Adrenal gland (tissue), 12 donors: ENCODE measurements around the gene CREB3L1. TPM values are rescaled to one million over a fixed set of nuclear protein-coding genes. Genes with fewer than 3 reads are reported as not detected.
A peak's percentile ranks its signal among the peaks of the same experiment; 100 is the strongest.

ENCODE experiments used
- DNase-seq, 7 donors: peaks; one replicate each; pipeline ENCODE4 v3.0.0-alpha.2; 2019 to 2020
- H3K27ac ChIP-seq, 5 donors: fragments of 200-600 bp; sonication (generic) in 4 of 5; 1 replicate in 3 of 5; 2 replicates in 2 of 5; pipeline versions ENCODE4 v1.5.1 to v1.8.0; 2016 to 2020; ENCODE audit warnings: mild to moderate bottlenecking in 1 of 5
- H3K27me3 ChIP-seq: fragments of 200-600 bp; 2 replicates; pipeline ENCODE4 v1.8.0; 2021
- H3K36me3 ChIP-seq, 2 donors: fragments of 200-600 bp; replicated peaks in 1 of 2; 1 replicate in 1 of 2; 2 replicates in 1 of 2; pipeline versions ENCODE4 v1.5.1 to v1.8.0; 2018 to 2022
- H3K4me1 ChIP-seq, 2 donors: fragments of 200-600 bp; replicated peaks in 1 of 2; 1 replicate in 1 of 2; 2 replicates in 1 of 2; pipeline versions ENCODE4 v1.5.1 to v1.8.0; 2018 to 2021
- H3K4me3 ChIP-seq, 4 donors: fragments of 200-600 bp; sonication (generic) in 3 of 4; one replicate each; pipeline ENCODE4 v1.5.1; 2016 to 2018
- H3K9me3 ChIP-seq, 3 donors: fragments of 200-600 bp; sonication (generic) in 1 of 3; replicated peaks in 1 of 3; 1 replicate in 2 of 3; 2 replicates in 1 of 3; pipeline versions ENCODE4 v1.5.1 to v1.8.0; 2016 to 2021
- POLR2A ChIP-seq, 2 donors: fragments of 450-650 bp; IDR thresholded peaks; one replicate each; pipeline ENCODE4 v1.6.1; 2017; ENCODE audit warnings: antibody characterized with exemption in 2 of 2, mild to moderate bottlenecking in 2 of 2, moderate library complexity in 1 of 2
- WGBS, 4 donors: extraction: QIAGEN DNeasy Blood & Tissue Kit in 2 of 4; methylation state at CpG; one replicate each; pipeline versions ENCODE4 v1.1.5 to v1.1.7; 2013 to 2017; 5-methylcytosine and 5-hydroxymethylcytosine counted together
- intact Hi-C, 2 donors: fragments of 100-400 bp; cut with DNase I; formaldehyde crosslinking; loops; one replicate each; pipeline versions ENCODE4 v1.14.1 to v1.15.0; 2022 to 2023
- polyA plus RNA-seq, 3 donors: library from polyadenylated mRNA; stranded (reverse); fragments of 200-250 nt in 2 of 3; fragments of 350-450 nt in 1 of 3; fragmentation: Illumina TruSeq in 1 of 3; extraction: RNeasy Lipid Tissue Mini Kit (QIAGEN cat#74804) in 1 of 3; gene quantifications; one replicate each; pipeline ENCODE4 v1.2.3, GENCODE V29; 2013 to 2014
- total RNA-seq, 9 donors: library from RNA; depleted of rRNA in 4 of 9; stranded (reverse); fragments of >200 nt in 4 of 9; fragments of 120-200 nt in 1 of 9; fragmentation: NEBNext Ultra II Directional in 1 of 9; extraction: Animal tissue kit (Norgen Biotek cat#: 25700) in 1 of 9; gene quantifications; one replicate each; pipeline versions ENCODE4 v1.1.0 to v1.2.4, GENCODE V29; 2013 to 2023
- TF ChIP-seq, protein P1 (sequence below), 6 experiments: fragments of 450-650 bp in 4 of 6; fragments of 200-600 bp in 2 of 6; sonication (generic) in 1 of 6; IDR thresholded peaks; 1 replicate in 5 of 6; 2 replicates in 1 of 6; pipeline versions ENCODE4 v1.5.1 to v1.8.0; 2016 to 2021; ENCODE audit warnings: antibody characterized with exemption in 6 of 6, mild to moderate bottlenecking in 2 of 6, moderate library complexity in 1 of 6
- donor health status: healthy with polysubstance abuse.
- donor health status: Bipolar disorder and iron deficiency.
- donor health status: DM: yes; HTN: yes; CAD: no.
- donor health status: DM: no; HTN: no; CAD: no.
- donor health status: DM: no; HTN: no; CAD: no.
- donor health status: DM: yes; HTN: yes; CAD: no.

The CREB3L1 gene
- total and polyA plus RNA-seq, 12 donors: 5.4 to 31.7 (median 26.2) TPM

DNA sequence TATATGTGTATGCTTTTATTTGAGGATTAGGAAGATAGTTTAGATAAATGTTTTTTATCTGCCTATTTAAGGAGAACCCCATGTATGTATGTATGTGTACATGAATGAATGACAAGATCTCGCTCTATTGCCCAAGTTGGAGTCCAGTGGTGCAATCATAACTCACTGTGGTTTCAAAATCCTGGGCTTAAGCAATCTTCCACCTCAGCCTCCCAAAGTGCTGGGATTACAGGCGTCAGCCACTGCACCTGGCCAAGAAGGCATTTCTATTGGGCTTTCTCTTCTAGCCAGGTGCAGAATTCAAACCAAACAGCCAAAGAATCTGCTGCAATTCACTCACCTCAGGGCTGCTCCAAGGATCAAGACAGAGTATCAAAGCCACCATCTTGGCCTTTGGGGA is 44.3 kb downstream of the CREB3L1 start:
- no peak overlapping the region for H3K4me3 ChIP-seq
- H3K36me3 ChIP-seq: peaks cover 0 to 30% of the 10 kb centered on the region in 2 donors
- H3K9me3 ChIP-seq: no peaks in the 10 kb centered on the region
- H3K27ac ChIP-seq: no peak overlapping the region
- no peak for DNase-seq
- intact Hi-C loops: no loop called here
- H3K4me1 ChIP-seq: no peaks in the 10 kb centered on the region
- H3K27me3 ChIP-seq: no peaks in the 10 kb centered on the region
- TF ChIP-seq POLR2A (IDR thresholded peaks at IDR 0.05): no peak
- TF ChIP-seq, protein P1, sequence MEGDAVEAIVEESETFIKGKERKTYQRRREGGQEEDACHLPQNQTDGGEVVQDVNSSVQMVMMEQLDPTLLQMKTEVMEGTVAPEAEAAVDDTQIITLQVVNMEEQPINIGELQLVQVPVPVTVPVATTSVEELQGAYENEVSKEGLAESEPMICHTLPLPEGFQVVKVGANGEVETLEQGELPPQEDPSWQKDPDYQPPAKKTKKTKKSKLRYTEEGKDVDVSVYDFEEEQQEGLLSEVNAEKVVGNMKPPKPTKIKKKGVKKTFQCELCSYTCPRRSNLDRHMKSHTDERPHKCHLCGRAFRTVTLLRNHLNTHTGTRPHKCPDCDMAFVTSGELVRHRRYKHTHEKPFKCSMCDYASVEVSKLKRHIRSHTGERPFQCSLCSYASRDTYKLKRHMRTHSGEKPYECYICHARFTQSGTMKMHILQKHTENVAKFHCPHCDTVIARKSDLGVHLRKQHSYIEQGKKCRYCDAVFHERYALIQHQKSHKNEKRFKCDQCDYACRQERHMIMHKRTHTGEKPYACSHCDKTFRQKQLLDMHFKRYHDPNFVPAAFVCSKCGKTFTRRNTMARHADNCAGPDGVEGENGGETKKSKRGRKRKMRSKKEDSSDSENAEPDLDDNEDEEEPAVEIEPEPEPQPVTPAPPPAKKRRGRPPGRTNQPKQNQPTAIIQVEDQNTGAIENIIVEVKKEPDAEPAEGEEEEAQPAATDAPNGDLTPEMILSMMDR (IDR thresholded peaks at IDR 0.05): no peak
- 73 to 90% (median 83%) methylated on average over 2 of the region's 2 CpGs for WGBS, 4 donors

DNA sequence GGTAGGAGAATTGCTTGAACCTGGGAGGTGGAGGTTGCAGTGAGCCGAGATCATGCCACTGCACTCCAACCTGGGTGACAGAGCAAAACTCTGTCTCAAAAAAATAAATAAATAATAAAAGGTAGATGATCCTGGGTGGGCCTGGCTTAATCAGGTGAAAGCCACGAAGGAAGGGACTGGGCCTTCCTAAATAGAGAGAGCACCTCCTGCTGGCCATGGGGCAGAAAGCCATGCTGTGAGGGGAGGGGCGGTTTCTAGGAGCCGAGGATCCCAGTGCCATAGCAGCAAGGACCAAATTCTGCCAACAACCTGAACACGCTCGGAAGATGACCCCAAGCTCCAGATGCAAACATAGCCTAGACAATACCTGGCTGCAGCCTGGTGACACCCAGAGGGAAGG is 45.3 kb downstream of the CREB3L1 start:
- 84 to 89% (median 85%) methylated on average over 6 of the region's 6 CpGs for WGBS, 4 donors
- TF ChIP-seq, protein P1 (IDR thresholded peaks at IDR 0.05): peak in 2 of 6 experiments; percentile 9 to 15
- TF ChIP-seq POLR2A (IDR thresholded peaks at IDR 0.05): no peak

DNA sequence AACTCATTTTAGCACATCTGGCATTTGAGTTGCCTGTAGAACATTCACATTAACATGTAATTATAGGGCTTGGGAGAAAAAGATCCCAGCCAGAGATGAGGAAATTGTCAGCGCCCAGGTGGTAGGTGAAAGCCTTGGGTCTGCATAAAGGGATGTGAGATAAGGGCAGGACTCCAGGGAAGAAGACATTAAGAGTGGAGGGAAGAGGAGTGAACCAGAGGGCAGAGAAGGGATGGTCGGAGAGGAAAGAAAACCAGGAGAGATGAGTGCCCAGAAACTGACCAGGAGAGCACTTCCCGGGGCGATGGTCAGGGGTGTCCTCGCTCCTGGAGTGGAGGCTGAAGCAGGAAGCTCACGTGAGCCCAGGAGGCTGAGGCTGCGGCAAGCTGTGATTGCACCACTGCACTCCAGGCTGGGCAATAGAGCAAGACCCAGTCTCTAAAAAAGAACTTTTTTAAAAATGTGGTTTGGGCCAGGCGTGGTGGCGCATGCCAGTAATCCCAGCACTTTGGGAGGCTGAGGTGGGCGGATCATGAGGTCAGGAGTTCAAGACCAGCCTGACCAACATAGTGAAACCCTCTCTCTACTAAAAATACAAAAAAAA is 49.5 kb downstream of the CREB3L1 start:
- DNase-seq: no peak
- TF ChIP-seq POLR2A (IDR thresholded peaks at IDR 0.05): no peak
- TF ChIP-seq, protein P1 (IDR thresholded peaks at IDR 0.05): no peak

More for the DNA sequence above, 45.3 kb downstream of the CREB3L1 start:
- H3K4me1 ChIP-seq: no peaks in the 10 kb centered on the region
- H3K27ac ChIP-seq: no peak overlapping the region
- no peaks in the 10 kb centered on the region for H3K27me3 ChIP-seq
- H3K9me3 ChIP-seq: no peaks in the 10 kb centered on the region
- peaks cover 0 to 24% of the 10 kb centered on the region in 2 donors for H3K36me3 ChIP-seq
- intact Hi-C loops: no loop called here
- H3K4me3 ChIP-seq: no peak overlapping the region
- no peak for DNase-seq

DNA sequence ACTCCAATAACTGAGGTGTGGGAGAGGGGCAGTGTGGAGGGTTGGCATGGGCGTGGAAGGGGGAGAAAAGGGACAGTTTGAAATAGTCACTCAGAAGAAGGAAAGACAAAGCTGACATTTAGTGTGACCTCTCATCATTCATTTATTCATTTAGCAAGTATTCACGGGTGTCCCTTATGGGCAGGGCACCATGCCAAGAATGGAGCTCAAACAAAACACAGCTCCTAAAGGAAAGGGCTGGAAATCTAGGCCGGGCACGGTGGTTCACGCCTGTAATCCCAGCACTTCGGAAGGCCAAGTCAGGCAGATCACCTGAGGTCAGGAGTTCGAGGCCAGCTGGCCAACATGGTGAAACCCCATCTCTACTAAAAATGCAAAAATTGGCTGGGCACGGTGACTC is 50.4 kb downstream of the CREB3L1 start:
- WGBS, 4 donors: 57 to 70% (median 66%) methylated on average over 7 to 8 of the region's 8 CpGs
- H3K36me3 ChIP-seq: no peaks in the 10 kb centered on the region
- H3K9me3 ChIP-seq: no peaks in the 10 kb centered on the region
- H3K27me3 ChIP-seq: peaks cover 9% of the 10 kb centered on the region
- H3K27ac ChIP-seq: no peak overlapping the region
- intact Hi-C loops: no loop called here
- no peak overlapping the region for H3K4me3 ChIP-seq
- DNase-seq: peak in 1 of 7 donors; percentile 33
- peaks cover 0 to 6% of the 10 kb centered on the region in 2 donors for H3K4me1 ChIP-seq
- TF ChIP-seq, protein P1 (IDR thresholded peaks at IDR 0.05): no peak
- TF ChIP-seq POLR2A (IDR thresholded peaks at IDR 0.05): no peak

More for the DNA sequence above, 49.5 kb downstream of the CREB3L1 start:
- Histone ChIP-seq H3K9me3 (no peaks in the 10 kb centered on the region), H3K27me3 (no peaks in the 10 kb centered on the region), H3K36me3 (no peaks in the 10 kb centered on the region), H3K27ac (no peak overlapping the region), H3K4me1 (no peaks in the 10 kb centered on the region), H3K4me3 (no peak overlapping the region)
- intact Hi-C loops: no loop called here
- WGBS, 4 donors: 82 to 90% (median 88%) methylated on average over 10 of the region's 10 CpGs
